GM12865 (cell line): ENCODE results near the gene SPPL3.

Source experiments
- DNase-seq: peaks from one replicate; pipeline ENCODE4 v3.0.0; 2010; ENCODE audit warnings: low read depth
- H3K4me3 ChIP-seq: 2 replicates; pipeline ENCODE4 v1.5.1; 2011; ENCODE audit warnings: mild to moderate bottlenecking, low read depth, low read length, control low read depth
- TF ChIP-seq, protein P1 (sequence below): IDR thresholded peaks from 2 replicates; pipeline ENCODE4 v1.5.1; 2011; ENCODE audit warnings: low read length, control low read depth, low read depth, inconsistent platforms; ENCODE audit not compliant: insufficient read depth; ENCODE audit errors: missing control alignments

The SPPL3 gene

GRCh38 chr12:120721866-120722265 is 182.3 kb downstream of the SPPL3 start:
- no peak for DNase-seq
- no peak overlapping the region for H3K4me3 ChIP-seq
- TF ChIP-seq, protein P1, sequence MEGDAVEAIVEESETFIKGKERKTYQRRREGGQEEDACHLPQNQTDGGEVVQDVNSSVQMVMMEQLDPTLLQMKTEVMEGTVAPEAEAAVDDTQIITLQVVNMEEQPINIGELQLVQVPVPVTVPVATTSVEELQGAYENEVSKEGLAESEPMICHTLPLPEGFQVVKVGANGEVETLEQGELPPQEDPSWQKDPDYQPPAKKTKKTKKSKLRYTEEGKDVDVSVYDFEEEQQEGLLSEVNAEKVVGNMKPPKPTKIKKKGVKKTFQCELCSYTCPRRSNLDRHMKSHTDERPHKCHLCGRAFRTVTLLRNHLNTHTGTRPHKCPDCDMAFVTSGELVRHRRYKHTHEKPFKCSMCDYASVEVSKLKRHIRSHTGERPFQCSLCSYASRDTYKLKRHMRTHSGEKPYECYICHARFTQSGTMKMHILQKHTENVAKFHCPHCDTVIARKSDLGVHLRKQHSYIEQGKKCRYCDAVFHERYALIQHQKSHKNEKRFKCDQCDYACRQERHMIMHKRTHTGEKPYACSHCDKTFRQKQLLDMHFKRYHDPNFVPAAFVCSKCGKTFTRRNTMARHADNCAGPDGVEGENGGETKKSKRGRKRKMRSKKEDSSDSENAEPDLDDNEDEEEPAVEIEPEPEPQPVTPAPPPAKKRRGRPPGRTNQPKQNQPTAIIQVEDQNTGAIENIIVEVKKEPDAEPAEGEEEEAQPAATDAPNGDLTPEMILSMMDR = no peak

DNA sequence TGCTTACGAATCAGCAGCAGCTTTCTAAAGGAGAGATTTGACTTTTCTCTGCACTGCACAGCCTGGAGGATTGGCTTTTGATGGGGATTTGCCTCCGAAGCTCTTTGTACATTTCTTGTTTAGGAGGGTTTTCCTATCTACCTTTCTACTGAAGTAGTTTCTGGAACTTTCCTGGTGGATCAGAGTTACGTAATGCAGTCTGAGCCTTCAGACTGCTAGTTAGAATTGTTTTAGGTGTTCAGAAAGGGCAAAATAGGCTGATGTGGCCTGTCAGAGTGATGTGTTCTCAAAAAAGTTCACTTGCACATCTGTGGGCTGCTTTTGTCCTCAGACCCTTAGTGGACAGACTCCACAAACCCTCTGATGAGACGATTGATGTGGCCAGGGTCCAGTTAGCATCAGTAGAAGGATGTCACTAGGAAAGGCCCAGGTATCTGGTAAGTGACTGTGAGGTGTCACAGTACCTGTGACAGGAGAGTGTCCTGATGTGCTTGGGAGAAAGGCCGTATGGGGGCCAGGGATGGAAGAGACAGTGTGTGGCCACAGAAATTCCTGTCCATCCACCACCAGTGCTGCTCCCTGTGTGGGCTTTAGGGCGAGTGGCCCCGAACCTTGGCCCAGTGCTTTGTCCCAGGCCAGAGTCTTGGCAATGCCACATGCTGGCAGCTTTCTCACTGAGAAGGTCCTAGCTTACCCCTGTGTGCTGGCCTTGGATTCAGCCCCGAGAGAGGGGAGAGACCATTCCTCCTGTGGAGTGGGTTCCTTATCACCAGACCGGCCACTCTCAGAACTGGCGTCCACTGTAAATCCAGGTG is 183.0 kb downstream of the SPPL3 start:
- H3K4me3 ChIP-seq = no peak overlapping the region
- no peak for DNase-seq
- TF ChIP-seq, protein P1 = no peak

DNA sequence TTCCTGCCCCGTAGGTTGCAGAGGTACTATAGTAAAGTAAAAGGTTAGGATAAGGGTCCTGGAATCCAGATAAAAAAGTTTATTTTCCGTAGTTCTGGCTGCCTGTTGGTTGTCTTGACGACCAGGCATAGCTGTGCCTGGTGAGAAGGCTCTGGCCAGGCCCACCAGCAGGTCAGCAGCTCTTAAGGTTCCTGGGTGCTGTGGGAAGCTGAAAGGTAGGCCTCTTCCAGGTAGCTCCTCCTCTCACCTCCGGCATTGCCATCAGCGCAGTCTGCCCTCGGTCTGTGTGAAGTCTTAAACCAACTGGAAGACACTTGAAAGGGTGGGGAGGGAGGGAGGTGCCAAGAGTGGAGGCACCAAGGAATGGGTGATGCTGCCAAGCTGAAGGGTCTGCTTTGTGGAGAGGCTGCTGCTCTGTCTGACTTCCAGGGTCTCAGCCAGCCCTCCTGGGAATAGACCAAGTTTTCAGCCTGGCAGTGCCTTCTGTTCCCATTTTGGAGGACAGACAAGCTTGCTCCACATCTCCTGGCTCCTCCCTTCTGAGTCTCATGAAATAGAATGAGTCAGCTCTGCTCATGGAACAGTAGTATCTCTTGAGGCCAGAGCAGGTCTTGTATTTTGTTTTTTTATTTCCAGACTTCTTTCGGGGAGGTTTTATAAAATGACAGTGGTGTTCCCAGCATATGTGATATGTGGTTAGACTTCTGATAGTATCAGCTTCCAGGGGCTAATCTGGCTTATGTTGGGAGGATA is 183.7 kb downstream of the SPPL3 start:
- TF ChIP-seq, protein P1 = no peak
- no peak for DNase-seq
- H3K4me3 ChIP-seq = no peak overlapping the region

GRCh38 chr12:120719496-120720233 is 184.5 kb downstream of the SPPL3 start:
- DNase-seq = no peak
- TF ChIP-seq, protein P1 = no peak
- no peak overlapping the region for H3K4me3 ChIP-seq

DNA sequence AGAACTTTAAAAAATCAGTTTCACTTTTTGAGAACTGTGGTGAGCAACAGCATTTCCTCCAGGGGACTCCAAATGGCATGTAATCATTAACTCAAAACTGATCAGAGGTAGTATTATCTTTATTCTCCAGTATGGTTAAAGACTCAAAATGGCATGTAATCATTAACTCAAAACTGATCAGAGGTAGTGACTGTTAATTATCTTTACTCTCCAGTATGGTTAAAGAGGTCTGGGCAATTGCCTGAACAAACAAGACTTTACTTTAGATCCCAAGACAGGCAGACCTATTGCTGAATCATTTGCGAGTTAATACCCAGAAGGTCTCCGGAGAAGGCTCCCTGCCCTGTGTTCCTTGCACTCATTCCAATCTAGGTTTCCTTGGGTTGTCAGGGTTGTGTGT is 185.1 kb downstream of the SPPL3 start:
- DNase-seq = no peak
- TF ChIP-seq, protein P1 = no peak
- H3K4me3 ChIP-seq = no peak overlapping the region

- TF ChIP-seq, protein P1 = no peak
These were observed 186.1 kb downstream of the SPPL3 start for GRCh38 chr12:120718055-120718454.

More at GRCh38 chr12:120718055-120718454, 186.1 kb downstream of the SPPL3 start:
- DNase-seq = no peak
- no peak overlapping the region for H3K4me3 ChIP-seq
